Uterus (tissue), 4 donors: ENCODE data around the gene RPL7L1. TPM values are rescaled to one million over a fixed set of nuclear protein-coding genes. Genes with fewer than 3 reads are reported as not detected.

ENCODE experiments used
- DNase-seq, 2 donors: peaks; one replicate each; pipeline ENCODE4 v3.0.0-alpha.2; 2019 to 2020
- H3K27ac ChIP-seq, 2 donors: fragments of 200-600 bp; sonication (generic); 1 replicate in 1 of 2; 2 replicates in 1 of 2; pipeline ENCODE4 v1.5.1; 2016 to 2018
- H3K27me3 ChIP-seq, 2 donors: fragments of 200-600 bp; sonication (generic); one replicate each; pipeline ENCODE4 v1.5.1; 2018 to 2019; ENCODE audit warnings: control low read depth in 1 of 2
- H3K36me3 ChIP-seq, 2 donors: fragments of 200-600 bp; sonication (generic); one replicate each; pipeline ENCODE4 v1.5.1; 2019; ENCODE audit warnings: control low read depth in 1 of 2
- H3K4me1 ChIP-seq, 2 donors: fragments of 200-600 bp; sonication (generic); one replicate each; pipeline ENCODE4 v1.5.1; 2018 to 2019; ENCODE audit warnings: control low read depth in 1 of 2
- H3K4me3 ChIP-seq, 2 donors: fragments of 200-600 bp; sonication (generic); 1 replicate in 1 of 2; 2 replicates in 1 of 2; pipeline ENCODE4 v1.5.1; 2018 to 2019; ENCODE audit warnings: mild to moderate bottlenecking in 1 of 2
- H3K9me3 ChIP-seq, 2 donors: fragments of 200-600 bp; sonication (generic); one replicate each; pipeline ENCODE4 v1.5.1; 2019; ENCODE audit warnings: control low read depth in 1 of 2
- CTCF ChIP-seq, 4 experiments: fragments of 200-600 bp in 2 of 4; fragments of 450-650 bp in 2 of 4; sonication (generic) in 2 of 4; IDR thresholded peaks; one replicate each; pipeline ENCODE4 v1.5.1; 2016 to 2019; ENCODE audit warnings: antibody characterized with exemption in 4 of 4, mild to moderate bottlenecking in 2 of 4, moderate library complexity in 1 of 4
- POLR2A ChIP-seq, 2 donors: fragments of 450-650 bp; IDR thresholded peaks; one replicate each; pipeline ENCODE4 v1.6.1; 2016; ENCODE audit warnings: antibody characterized with exemption in 2 of 2, mild to moderate bottlenecking in 1 of 2, moderate library complexity in 1 of 2
- intact Hi-C: fragments of 100-400 bp; cut with DNase I; formaldehyde crosslinking; loops from one replicate; pipeline ENCODE4 v1.15.1; 2023; ENCODE audit warnings: low total_unique reads
- total RNA-seq, 4 donors: library from RNA; depleted of rRNA in 3 of 4; stranded (reverse); fragments of >200 nt in 3 of 4; gene quantifications; one replicate each; pipeline versions ENCODE4 v1.1.0 to v1.2.4, GENCODE V29; 2014 to 2023
- donor health status: DM: yes; HTN: yes; CAD: no.

RPL7L1 gene
- total RNA-seq, 4 donors from 2014 or later = 62.9 to 123 (median 82.1) TPM

GRCh38 chr6:42915732-42916131 is 36.3 kb downstream of the RPL7L1 start, which contains the start of gene PTCRA:
PTCRA (plus strand) TSS chr6:42916053; CDS start chr6:42916070, 17 bp downstream.
- DNase-seq = no peak
- peaks cover 0 to 6% of the 10 kb centered on the region in 2 donors for H3K4me1 ChIP-seq
- H3K4me3 ChIP-seq = no peak within 1 kb of the TSS
- no peaks in the 10 kb centered on the region for H3K9me3 ChIP-seq
- no peak within 1 kb of the TSS for H3K27ac ChIP-seq
- intact Hi-C loops = no loop called here
- peaks cover 0 to 6% of the 10 kb centered on the region in 2 donors for H3K27me3 ChIP-seq
- H3K36me3 ChIP-seq = no peaks in the 10 kb centered on the region
- TF ChIP-seq POLR2A (IDR thresholded peaks at IDR 0.05) (no peak), CTCF (IDR thresholded peaks at IDR 0.05) (no peak)

- Histone ChIP-seq H3K9me3 (no peaks in the 10 kb centered on the region), H3K27me3 (peaks cover 0 to 5% of the 10 kb centered on the region in 2 donors), H3K27ac (no peak overlapping the region), H3K4me1 (peaks cover 0 to 6% of the 10 kb centered on the region in 2 donors), H3K36me3 (no peaks in the 10 kb centered on the region), H3K4me3 (no peak overlapping the region)
- TF ChIP-seq POLR2A (IDR thresholded peaks at IDR 0.05) (no peak), CTCF (IDR thresholded peaks at IDR 0.05) (no peak)
- intact Hi-C loops = no loop called here
- no peak for DNase-seq
Observed at GRCh38 chr6:42916288-42916687, 36.9 kb downstream of the RPL7L1 start.

- H3K27me3 ChIP-seq = no peaks in the 10 kb centered on the region
- no peaks in the 10 kb centered on the region for H3K9me3 ChIP-seq
- no peak overlapping the region for H3K27ac ChIP-seq
- H3K36me3 ChIP-seq = no peaks in the 10 kb centered on the region
- TF ChIP-seq POLR2A (IDR thresholded peaks at IDR 0.05) = no peak
- TF ChIP-seq CTCF (IDR thresholded peaks at IDR 0.05) = no peak
- no peaks in the 10 kb centered on the region for H3K4me1 ChIP-seq
- DNase-seq = no peak
- H3K4me3 ChIP-seq = no peak overlapping the region
- intact Hi-C loops = loop anchor here (10.0 kb wide), 1 partner anchor 63 kb away; the partner anchor contains the start of gene PPP2R5D
Observed at GRCh38 chr6:42921801-42922200, 42.4 kb downstream of the RPL7L1 start.

- Histone ChIP-seq H3K9me3 (no peaks in the 10 kb centered on the region), H3K4me3 (no peak overlapping the region), H3K27me3 (no peaks in the 10 kb centered on the region), H3K27ac (no peak overlapping the region), H3K36me3 (no peaks in the 10 kb centered on the region), H3K4me1 (no peaks in the 10 kb centered on the region)
- intact Hi-C loops = loop anchor here (10.0 kb wide), 1 partner anchor 61 kb away; the partner anchor contains the start of gene PPP2R5D
- no peak for DNase-seq
- TF ChIP-seq POLR2A (IDR thresholded peaks at IDR 0.05) (no peak), CTCF (IDR thresholded peaks at IDR 0.05) (no peak)
Observed at GRCh38 chr6:42923666-42924065, 44.2 kb downstream of the RPL7L1 start.

GRCh38 chr6:42925248-42925857 is 45.9 kb downstream of the RPL7L1 start:
- Histone ChIP-seq H3K27ac (no peak overlapping the region), H3K4me3 (no peak overlapping the region), H3K36me3 (no peaks in the 10 kb centered on the region), H3K27me3 (no peaks in the 10 kb centered on the region), H3K9me3 (no peaks in the 10 kb centered on the region), H3K4me1 (no peaks in the 10 kb centered on the region)
- TF ChIP-seq POLR2A (IDR thresholded peaks at IDR 0.05) (no peak), CTCF (IDR thresholded peaks at IDR 0.05) (no peak)
- intact Hi-C loops = loop anchor here (10.0 kb wide), 1 partner anchor 59 kb away; the partner anchor contains the start of gene PPP2R5D
- no peak for DNase-seq
